ENCODE measurements around the gene GLT6D1.

GRCh38 chr9:135677641-135678168, 38.4 kb upstream of the GLT6D1 start:
- TF ChIP-seq CTCF (conservative IDR thresholded peaks at IDR 0.05) (no peak), ZFX (IDR thresholded peaks at IDR 0.05) (no peak)
